SH-SY5Y (cell line): Measurements from ENCODE around the gene ADORA1.

Experiments
- GATA2 ChIP-seq: IDR thresholded peaks from 2 replicates; pipeline ENCODE4 v1.6.1; 2011; ENCODE audit warnings: mild to moderate bottlenecking, low read depth, low read length
- GATA3 ChIP-seq: IDR thresholded peaks from 2 replicates; pipeline ENCODE4 v1.6.1; 2011; ENCODE audit warnings: low read depth, mild to moderate bottlenecking, low read length, moderate library complexity

DNA sequence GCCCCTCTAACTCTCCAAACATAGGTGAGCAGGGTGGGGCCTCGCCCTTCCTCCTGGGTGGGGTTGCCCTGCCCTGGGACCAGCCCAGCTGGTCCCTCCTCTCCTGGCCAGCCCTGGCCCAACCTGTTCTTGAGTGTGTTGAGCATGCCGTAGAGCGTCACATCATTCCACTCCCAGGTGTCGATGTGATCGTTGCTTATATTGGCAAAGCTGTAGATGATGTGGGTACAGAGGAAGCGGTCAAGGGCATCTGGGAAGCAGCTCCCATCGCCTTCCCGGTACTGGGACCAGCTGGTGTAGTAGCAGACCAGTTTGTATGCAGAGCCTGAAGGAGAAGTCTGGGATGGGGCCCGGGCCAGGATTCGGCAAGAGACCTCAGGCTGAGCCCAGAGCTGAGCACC, 57.5 kb downstream of the ADORA1 start:
- no peak for TF ChIP-seq GATA2
- no peak for TF ChIP-seq GATA3
